Bronchial epithelial cell (primary cell): Measurements from ENCODE around the gene TARDBP. TPM values are rescaled to one million over a fixed set of nuclear protein-coding genes. Genes with fewer than 3 reads are reported as not detected.
A peak's percentile ranks its signal among the peaks of the same experiment; 100 is the strongest.

ENCODE experiments used
- DNase-seq: peaks from one replicate; pipeline ENCODE4 v3.0.0-alpha.2; 2010; ENCODE audit warnings: low read depth
- FAIRE-seq: peaks from 2 replicates; lab custom pipeline; 2011; peaks lifted over from hg19 to GRCh38; lab: Jason Lieb, UNC
- H3K27me3 ChIP-seq: 2 replicates; pipeline ENCODE4 v1.5.1; 2011; ENCODE audit warnings: low read length; ENCODE audit not compliant: control insufficient read depth, insufficient read depth
- H3K36me3 ChIP-seq: 2 replicates; pipeline ENCODE4 v1.5.1; 2011; ENCODE audit warnings: low read length; ENCODE audit not compliant: control insufficient read depth, insufficient read depth
- H3K4me3 ChIP-seq: 2 replicates; pipeline ENCODE4 v1.5.1; 2011; ENCODE audit warnings: mild to moderate bottlenecking, low read depth, low read length, control low read depth
- CTCF ChIP-seq: IDR thresholded peaks from 2 replicates; pipeline ENCODE4 v1.5.1; 2011; ENCODE audit warnings: mild to moderate bottlenecking, moderate library complexity, low read length, control low read depth, inconsistent platforms; ENCODE audit not compliant: insufficient read depth, severe bottlenecking
- total RNA-seq: library from RNA; depleted of rRNA; stranded (reverse); fragments of >200 nt; gene quantifications from 2 replicates; pipeline ENCODE4 v1.2.1, GENCODE V29; 2014

The TARDBP gene
- 79.0 and 99.9 TPM in 2 replicates for total RNA-seq

GRCh38 chr1:11012260-11013159 is at the start of gene TARDBP:
TARDBP (plus strand) TSS chr1:11012654; CDS start chr1:11013728, 1,074 bp downstream.
- DNase-seq (peak; percentile 65), FAIRE-seq (no peak)

GRCh38 chr1:10965546-10966226 is 46.8 kb upstream of the TARDBP start:
- peak; percentile 66 for DNase-seq

More at GRCh38 chr1:11012260-11013159, at the start of gene TARDBP:
- Histone ChIP-seq H3K4me3 (peak within 1 kb of the TSS; percentile 97), H3K27me3 (no peaks in the 10 kb centered on the region), H3K36me3 (peaks cover 12% of the 10 kb centered on the region)
- TF ChIP-seq CTCF: no peak

GRCh38 chr1:10967090-10967489 is 45.4 kb upstream of the TARDBP start:
- no peak for TF ChIP-seq CTCF
- DNase-seq: no peak
- FAIRE-seq: no peak
- Histone ChIP-seq H3K4me3 (no peak overlapping the region), H3K36me3 (no peaks in the 10 kb centered on the region), H3K27me3 (no peaks in the 10 kb centered on the region)

More at GRCh38 chr1:10965546-10966226, 46.8 kb upstream of the TARDBP start:
- no peaks in the 10 kb centered on the region for H3K27me3 ChIP-seq
- no peak overlapping the region for H3K4me3 ChIP-seq
- TF ChIP-seq CTCF: no peak
- no peak for FAIRE-seq
- no peaks in the 10 kb centered on the region for H3K36me3 ChIP-seq

- FAIRE-seq: no peak
- H3K36me3 ChIP-seq: no peaks in the 10 kb centered on the region
Measured at GRCh38 chr1:10968411-10968826, 44.0 kb upstream of the TARDBP start.

More at GRCh38 chr1:10968411-10968826, 44.0 kb upstream of the TARDBP start:
- no peak overlapping the region for H3K4me3 ChIP-seq
- no peak for TF ChIP-seq CTCF
- DNase-seq: no peak
- no peaks in the 10 kb centered on the region for H3K27me3 ChIP-seq
